GM23338 (cell line): ENCODE data around the gene GPR183. TPM values are rescaled to one million over a fixed set of nuclear protein-coding genes. Genes with fewer than 3 reads are reported as not detected.

Experiments
- ATAC-seq: fragments of 200-7000 bp; cut with Tn5 transposase; 3 replicates; pipeline ENCODE4 v1.9.1; 2020
- DNase-seq: peaks from one replicate; pipeline ENCODE4 v3.0.0-alpha.2; 2015; ENCODE audit warnings: low spot score
- H2AFZ ChIP-seq: fragments of 200-600 bp; sonication (generic); 2 replicates; pipeline ENCODE4 v1.8.0; 2016; ENCODE audit warnings: antibody characterized with exemption, mild to moderate bottlenecking, moderate library complexity
- H3F3A ChIP-seq: fragments of 200-600 bp; sonication (generic); replicated peaks from 2 replicates; pipeline ENCODE4 v1.8.0; 2017; ENCODE audit warnings: antibody characterized with exemption, mixed run types, low read depth
- H3K27ac ChIP-seq: fragments of 200-600 bp; sonication (generic); 2 replicates; pipeline ENCODE4 v1.6.1; 2016; ENCODE audit warnings: low read depth
- H3K27me3 ChIP-seq: fragments of 200-600 bp; sonication (generic); 2 replicates; pipeline ENCODE4 v1.8.0; 2016; ENCODE audit warnings: mild to moderate bottlenecking, mixed run types, moderate library complexity; ENCODE audit not compliant: insufficient read depth
- H3K36me3 ChIP-seq: fragments of 200-600 bp; sonication (generic); 2 replicates; pipeline ENCODE4 v1.8.0; 2016; ENCODE audit warnings: mild to moderate bottlenecking; ENCODE audit not compliant: insufficient read depth
- H3K4me1 ChIP-seq: fragments of 200-600 bp; sonication (generic); 2 replicates; pipeline ENCODE4 v1.8.0; 2016; ENCODE audit warnings: mild to moderate bottlenecking, moderate library complexity; ENCODE audit not compliant: insufficient read depth
- H3K4me2 ChIP-seq: fragments of 200-600 bp; sonication (generic); 2 replicates; pipeline ENCODE4 v1.7.1; 2017; ENCODE audit warnings: mixed run types
- H3K4me3 ChIP-seq: fragments of 200-600 bp; sonication (generic); 2 replicates; pipeline ENCODE4 v1.6.1; 2016; ENCODE audit warnings: mixed run types
- H3K79me2 ChIP-seq: fragments of 200-600 bp; sonication (generic); replicated peaks from 2 replicates; pipeline ENCODE4 v1.8.0; 2017; ENCODE audit warnings: mild to moderate bottlenecking; ENCODE audit not compliant: insufficient read depth
- H3K9me2 ChIP-seq: fragments of 200-600 bp; sonication (generic); 2 replicates; pipeline ENCODE4 v1.8.0; 2017; ENCODE audit not compliant: insufficient read depth
- H4K20me1 ChIP-seq: fragments of 200-600 bp; sonication (generic); replicated peaks from 2 replicates; pipeline ENCODE4 v1.8.0; 2017; ENCODE audit warnings: mild to moderate bottlenecking; ENCODE audit not compliant: insufficient read depth
- H3K27ac Mint-ChIP-seq: 2 replicates; pipeline ENCODE4 v1.8.0; 2020; ENCODE audit warnings: inconsistent platforms, mild to moderate bottlenecking, moderate library complexity, mixed read lengths
- H3K27me3 Mint-ChIP-seq: 3 replicates; pipeline ENCODE4 v1.8.0; 2022; ENCODE audit warnings: low read depth, mild to moderate bottlenecking, moderate library complexity, mixed read lengths, inconsistent platforms; ENCODE audit not compliant: insufficient read depth, poor library complexity
- H3K36me3 Mint-ChIP-seq: 3 replicates; pipeline ENCODE4 v1.8.0; 2021; ENCODE audit warnings: low read depth, mild to moderate bottlenecking, inconsistent platforms, moderate library complexity, mixed read lengths
- H3K4me1 Mint-ChIP-seq: 3 replicates; pipeline ENCODE4 v1.8.0; 2020; ENCODE audit warnings: mild to moderate bottlenecking, inconsistent platforms, mixed read lengths
- H3K4me3 Mint-ChIP-seq: 3 replicates; pipeline ENCODE4 v1.8.0; 2021; ENCODE audit warnings: moderate library complexity, mild to moderate bottlenecking, inconsistent platforms, mixed read lengths
- H3K9me3 Mint-ChIP-seq: 3 replicates; pipeline ENCODE4 v1.8.0; 2020; ENCODE audit warnings: moderate library complexity, mild to moderate bottlenecking, inconsistent platforms, mixed read lengths
- CREB1 ChIP-seq: fragments of 250-450 bp; sonication (Bioruptor Pico); IDR thresholded peaks from 2 replicates; pipeline ENCODE4 v1.5.0; 2020; ENCODE audit warnings: low read depth, mild to moderate bottlenecking, moderate library complexity
- EZH2 ChIP-seq: fragments of 200-600 bp; sonication (generic); IDR thresholded peaks from one replicate; pipeline ENCODE4 v1.8.0; 2017; ENCODE audit warnings: antibody characterized with exemption, mild to moderate bottlenecking, low read depth; ENCODE audit not compliant: unreplicated experiment
- EZH2phosphoT487 ChIP-seq: fragments of 200-600 bp; sonication (generic); IDR thresholded peaks from one replicate; pipeline ENCODE4 v1.8.1; 2018; ENCODE audit warnings: antibody characterized with exemption; ENCODE audit not compliant: unreplicated experiment
- JUNB ChIP-seq: IDR thresholded peaks from one replicate; pipeline ENCODE4 v1.6.1; 2016; ENCODE audit warnings: antibody characterized with exemption; ENCODE audit not compliant: unreplicated experiment
- NANOG ChIP-seq: IDR thresholded peaks from 2 replicates; pipeline ENCODE4 v1.6.1; 2016; ENCODE audit warnings: antibody characterized with exemption, borderline replicate concordance
- POLR2AphosphoS5 ChIP-seq: IDR thresholded peaks from 2 replicates; pipeline ENCODE4 v1.6.1; 2016; ENCODE audit warnings: antibody characterized with exemption, low read depth
- STAT1 ChIP-seq: IDR thresholded peaks from one replicate; pipeline ENCODE4 v1.6.1; 2016; ENCODE audit warnings: antibody characterized with exemption; ENCODE audit not compliant: unreplicated experiment
- ZNF114 ChIP-seq: fragments of 250-450 bp; sonication (Bioruptor Pico); IDR thresholded peaks from 2 replicates; pipeline ENCODE4 v1.5.0; 2020; ENCODE audit warnings: mild to moderate bottlenecking, moderate library complexity
- ZNF331 ChIP-seq: fragments of 250-450 bp; sonication (Bioruptor Pico); IDR thresholded peaks from 2 replicates; pipeline ENCODE4 v1.5.0; 2020; ENCODE audit warnings: low read depth, mild to moderate bottlenecking, moderate library complexity
- ZNF462 ChIP-seq: fragments of 250-450 bp; sonication (Bioruptor Pico); IDR thresholded peaks from 2 replicates; pipeline ENCODE4 v1.5.0; 2020; ENCODE audit warnings: mild to moderate bottlenecking, moderate library complexity
- polyA plus RNA-seq: library from polyadenylated mRNA; unstranded; fragments of >200 nt; fragmentation: Nextera tagmentation; extraction: Ambion mirVana; gene quantifications from 2 replicates; pipeline ENCODE4 v1.2.1, GENCODE V29; 2016
- total RNA-seq: library from RNA; depleted of rRNA; stranded (reverse); fragments of >200 nt; shearing (Covaris generic); gene quantifications from 2 replicates; pipeline ENCODE4 v1.2.3, GENCODE V29; 2014
- TF ChIP-seq, protein P1 (sequence below), 2 experiments: fragments of 200-600 bp in 1 of 2; sonication (generic) in 1 of 2; conservative IDR thresholded peaks; 2 replicates each; pipeline versions ENCODE4 v1.5.1 to v1.6.1; 2016 to 2017; ENCODE audit warnings: antibody characterized with exemption in 2 of 2, low read depth in 2 of 2, mild to moderate bottlenecking in 2 of 2, moderate library complexity in 1 of 2
- TF ChIP-seq, protein P2 (sequence below): IDR thresholded peaks from one replicate; pipeline ENCODE4 v1.6.1; 2018; ENCODE audit warnings: antibody characterized with exemption; ENCODE audit not compliant: unreplicated experiment
- TF ChIP-seq, protein P3 (sequence below): IDR thresholded peaks from 2 replicates; pipeline ENCODE4 v1.6.1; 2016; ENCODE audit warnings: antibody characterized with exemption

GPR183 gene
- total and polyA plus RNA-seq, 2 experiments from 2014 or later, result 0.78 TPM; not detected in 1

GRCh38 chr13:99293178-99293577 lies 14.0 kb downstream of the GPR183 start:
- Histone ChIP-seq H3K4me1 (no peaks in the 10 kb centered on the region), H3K4me2 (no peak overlapping the region), H2AFZ (no peak overlapping the region), H3F3A (no peaks in the 10 kb centered on the region), H4K20me1 (0 out of 2 replicates have a peak, but pooled peaks cover 6% of the 10 kb centered on the region), H3K79me2 (0 out of 2 replicates have a peak, but pooled peaks cover 3% of the 10 kb centered on the region), H3K4me3 (no peak overlapping the region), H3K27me3 (no peaks in the 10 kb centered on the region), H3K9me2 (no peaks in the 10 kb centered on the region), H3K27ac (no peak overlapping the region), H3K36me3 (no peaks in the 10 kb centered on the region)
- Mint-ChIP-seq H3K4me3 (no peak overlapping the region), H3K4me1 (no peaks in the 10 kb centered on the region; the same call in 1 of the 3 replicates), H3K27ac (no peak overlapping the region), H3K36me3 (no peaks in the 10 kb centered on the region), H3K27me3 (no peaks in the 10 kb centered on the region), H3K9me3 (no peaks in the 10 kb centered on the region)
- DNase-seq (no peak), ATAC-seq (no peak)
- TF ChIP-seq CREB1 (CRISPR knock-in tag), result no peak
- no peak for TF ChIP-seq STAT1
- TF ChIP-seq POLR2AphosphoS5, result no peak
- TF ChIP-seq EZH2, result no peak
- TF ChIP-seq ZNF331 (CRISPR knock-in tag), result no peak
- no peak for TF ChIP-seq ZNF462 (CRISPR knock-in tag)
- TF ChIP-seq, protein P1, sequence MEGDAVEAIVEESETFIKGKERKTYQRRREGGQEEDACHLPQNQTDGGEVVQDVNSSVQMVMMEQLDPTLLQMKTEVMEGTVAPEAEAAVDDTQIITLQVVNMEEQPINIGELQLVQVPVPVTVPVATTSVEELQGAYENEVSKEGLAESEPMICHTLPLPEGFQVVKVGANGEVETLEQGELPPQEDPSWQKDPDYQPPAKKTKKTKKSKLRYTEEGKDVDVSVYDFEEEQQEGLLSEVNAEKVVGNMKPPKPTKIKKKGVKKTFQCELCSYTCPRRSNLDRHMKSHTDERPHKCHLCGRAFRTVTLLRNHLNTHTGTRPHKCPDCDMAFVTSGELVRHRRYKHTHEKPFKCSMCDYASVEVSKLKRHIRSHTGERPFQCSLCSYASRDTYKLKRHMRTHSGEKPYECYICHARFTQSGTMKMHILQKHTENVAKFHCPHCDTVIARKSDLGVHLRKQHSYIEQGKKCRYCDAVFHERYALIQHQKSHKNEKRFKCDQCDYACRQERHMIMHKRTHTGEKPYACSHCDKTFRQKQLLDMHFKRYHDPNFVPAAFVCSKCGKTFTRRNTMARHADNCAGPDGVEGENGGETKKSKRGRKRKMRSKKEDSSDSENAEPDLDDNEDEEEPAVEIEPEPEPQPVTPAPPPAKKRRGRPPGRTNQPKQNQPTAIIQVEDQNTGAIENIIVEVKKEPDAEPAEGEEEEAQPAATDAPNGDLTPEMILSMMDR (conservative IDR thresholded peaks at IDR 0.05; ENCODE audit: low read depth in 2 of 2), result no peak
- TF ChIP-seq NANOG, result no peak
- TF ChIP-seq ZNF114 (CRISPR knock-in tag), result no peak
- TF ChIP-seq, protein P2, sequence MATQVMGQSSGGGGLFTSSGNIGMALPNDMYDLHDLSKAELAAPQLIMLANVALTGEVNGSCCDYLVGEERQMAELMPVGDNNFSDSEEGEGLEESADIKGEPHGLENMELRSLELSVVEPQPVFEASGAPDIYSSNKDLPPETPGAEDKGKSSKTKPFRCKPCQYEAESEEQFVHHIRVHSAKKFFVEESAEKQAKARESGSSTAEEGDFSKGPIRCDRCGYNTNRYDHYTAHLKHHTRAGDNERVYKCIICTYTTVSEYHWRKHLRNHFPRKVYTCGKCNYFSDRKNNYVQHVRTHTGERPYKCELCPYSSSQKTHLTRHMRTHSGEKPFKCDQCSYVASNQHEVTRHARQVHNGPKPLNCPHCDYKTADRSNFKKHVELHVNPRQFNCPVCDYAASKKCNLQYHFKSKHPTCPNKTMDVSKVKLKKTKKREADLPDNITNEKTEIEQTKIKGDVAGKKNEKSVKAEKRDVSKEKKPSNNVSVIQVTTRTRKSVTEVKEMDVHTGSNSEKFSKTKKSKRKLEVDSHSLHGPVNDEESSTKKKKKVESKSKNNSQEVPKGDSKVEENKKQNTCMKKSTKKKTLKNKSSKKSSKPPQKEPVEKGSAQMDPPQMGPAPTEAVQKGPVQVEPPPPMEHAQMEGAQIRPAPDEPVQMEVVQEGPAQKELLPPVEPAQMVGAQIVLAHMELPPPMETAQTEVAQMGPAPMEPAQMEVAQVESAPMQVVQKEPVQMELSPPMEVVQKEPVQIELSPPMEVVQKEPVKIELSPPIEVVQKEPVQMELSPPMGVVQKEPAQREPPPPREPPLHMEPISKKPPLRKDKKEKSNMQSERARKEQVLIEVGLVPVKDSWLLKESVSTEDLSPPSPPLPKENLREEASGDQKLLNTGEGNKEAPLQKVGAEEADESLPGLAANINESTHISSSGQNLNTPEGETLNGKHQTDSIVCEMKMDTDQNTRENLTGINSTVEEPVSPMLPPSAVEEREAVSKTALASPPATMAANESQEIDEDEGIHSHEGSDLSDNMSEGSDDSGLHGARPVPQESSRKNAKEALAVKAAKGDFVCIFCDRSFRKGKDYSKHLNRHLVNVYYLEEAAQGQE, result no peak
- no peak for TF ChIP-seq EZH2phosphoT487
- TF ChIP-seq JUNB, result no peak
- TF ChIP-seq, protein P3, sequence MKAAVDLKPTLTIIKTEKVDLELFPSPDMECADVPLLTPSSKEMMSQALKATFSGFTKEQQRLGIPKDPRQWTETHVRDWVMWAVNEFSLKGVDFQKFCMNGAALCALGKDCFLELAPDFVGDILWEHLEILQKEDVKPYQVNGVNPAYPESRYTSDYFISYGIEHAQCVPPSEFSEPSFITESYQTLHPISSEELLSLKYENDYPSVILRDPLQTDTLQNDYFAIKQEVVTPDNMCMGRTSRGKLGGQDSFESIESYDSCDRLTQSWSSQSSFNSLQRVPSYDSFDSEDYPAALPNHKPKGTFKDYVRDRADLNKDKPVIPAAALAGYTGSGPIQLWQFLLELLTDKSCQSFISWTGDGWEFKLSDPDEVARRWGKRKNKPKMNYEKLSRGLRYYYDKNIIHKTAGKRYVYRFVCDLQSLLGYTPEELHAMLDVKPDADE, result no peak
